ENCODE measurements around the gene USH1G. TPM values are rescaled to one million over a fixed set of nuclear protein-coding genes. Genes with fewer than 3 reads are reported as not detected.
"Not testable (repeated sequence)": the region's sequence is repeated elsewhere in the genome, so short reads cannot be mapped to it uniquely, and the experiment has no call there.

Gene USH1G
- total and polyA plus RNA-seq, 7 donors: not detected

- 83 to 85% (median 83%) methylated on average over 3 of the region's 3 CpGs for WGBS, 3 donors
- Histone ChIP-seq H3K36me3 (ENCODE audit: insufficient read depth in 1 of 2, low read depth in 1 of 2) (no peaks in the 10 kb centered on the region), H3K4me1 (no peaks in the 10 kb centered on the region), H3K27me3 (ENCODE audit: insufficient read depth in 3 of 3, low read length in 2 of 3) (peaks cover 0 to 36% (median 9%) of the 10 kb centered on the region in 3 donors), H3K27ac (no peak overlapping the region), H3K9me3 (no peaks in the 10 kb centered on the region), H3K4me3 (peak overlapping the region; percentile 68)
- no peak for TF ChIP-seq CTCF (IDR thresholded peaks at IDR 0.05)
- DNase-seq (no peak), ATAC-seq (no peak)
- intact Hi-C loops (cut with DNase I): no loop called here
Measured at GRCh38 chr17:74970395-74970794, 47.3 kb upstream of the USH1G start.

GRCh38 chr17:74969501-74969900 is 46.4 kb upstream of the USH1G start:
- intact Hi-C loops (cut with DNase I): loop anchor here (10.0 kb wide), 3 partner anchors 65 to 205 kb away; partner anchors contain the start of gene ARMC7 (in 1 of the 2)
- H3K9me3 ChIP-seq; H3K27ac ChIP-seq; DNase-seq; H3K4me3 ChIP-seq; ATAC-seq; H3K4me1 ChIP-seq; H3K36me3 ChIP-seq (ENCODE audit: insufficient read depth in 1 of 2, low read depth in 1 of 2): not testable (repeated sequence)
- 88 to 91% (median 91%) methylated on average over 5 of the region's 5 CpGs for WGBS, 3 donors
- H3K27me3 ChIP-seq (ENCODE audit: insufficient read depth in 3 of 3, low read length in 2 of 3): peaks cover 0 to 35% (median 8%) of the 10 kb centered on the region in 3 donors

GRCh38 chr17:74968361-74968780 is 45.3 kb upstream of the USH1G start:
- Histone ChIP-seq H3K4me1 (no peaks in the 10 kb centered on the region), H3K4me3 (no peak overlapping the region), H3K36me3 (ENCODE audit: insufficient read depth in 1 of 2, low read depth in 1 of 2) (no peaks in the 10 kb centered on the region), H3K9me3 (no peaks in the 10 kb centered on the region), H3K27ac (no peak overlapping the region), H3K27me3 (ENCODE audit: insufficient read depth in 3 of 3, low read length in 2 of 3) (peaks cover 0 to 25% (median 7%) of the 10 kb centered on the region in 3 donors)
- no peak for DNase-seq
- no peak for TF ChIP-seq CTCF (IDR thresholded peaks at IDR 0.05)
- no peak for ATAC-seq
- 82 to 83% (median 82%) methylated on average over 5 of the region's 5 CpGs for WGBS, 3 donors
- intact Hi-C loops (cut with DNase I): loop anchor here (10.0 kb wide), 3 partner anchors 64 to 206 kb away; partner anchors contain the start of gene ARMC7 (in 1 of the 2)

- Histone ChIP-seq H3K9me3 (no peaks in the 10 kb centered on the region), H3K4me1 (no peaks in the 10 kb centered on the region), H3K36me3 (ENCODE audit: insufficient read depth in 1 of 2, low read depth in 1 of 2) (no peaks in the 10 kb centered on the region), H3K27ac (no peak overlapping the region), H3K4me3 (no peak overlapping the region), H3K27me3 (ENCODE audit: insufficient read depth in 3 of 3, low read length in 2 of 3) (no peaks in the 10 kb centered on the region)
- intact Hi-C loops (cut with DNase I): loop anchor here (5.0 to 10.0 kb wide), 6 partner anchors 42 to 237 kb away; partner anchors contain the start of genes ARMC7 (in 1 of the 2) and MRPL58 (in 1 of the 2)
- DNase-seq (no peak), ATAC-seq (no peak)
- TF ChIP-seq CTCF (IDR thresholded peaks at IDR 0.05): no peak
- 79 to 82% (median 80%) methylated on average over 13 to 14 of the region's 14 CpGs for WGBS, 3 donors
Measured at GRCh38 chr17:74964988-74965622, 42.0 kb upstream of the USH1G start.

- WGBS, 3 donors: 88 to 90% (median 89%) methylated on average over 11 to 12 of the region's 12 CpGs
Measured at GRCh38 chr17:74964246-74964761, 41.2 kb upstream of the USH1G start.

More at GRCh38 chr17:74964246-74964761, 41.2 kb upstream of the USH1G start:
- no peak overlapping the region for H3K27ac ChIP-seq
- H3K36me3 ChIP-seq (ENCODE audit: insufficient read depth in 1 of 2, low read depth in 1 of 2): no peaks in the 10 kb centered on the region
- DNase-seq (no peak), ATAC-seq (no peak)
- no peak for TF ChIP-seq CTCF (IDR thresholded peaks at IDR 0.05)
- no peaks in the 10 kb centered on the region for H3K27me3 ChIP-seq (ENCODE audit: insufficient read depth in 3 of 3, low read length in 2 of 3)
- no peak overlapping the region for H3K4me3 ChIP-seq
- intact Hi-C loops (cut with DNase I): loop anchor here (5.0 to 10.0 kb wide), 6 partner anchors 43 to 238 kb away; partner anchors contain the start of genes ARMC7 (in 1 of the 2) and MRPL58 (in 1 of the 2)
- no peaks in the 10 kb centered on the region for H3K9me3 ChIP-seq
- no peaks in the 10 kb centered on the region for H3K4me1 ChIP-seq

All from psoas muscle (tissue), 8 donors.